ENCODE measurements around the gene ARRB2.
"Not testable (repeated sequence)": the region's sequence is repeated elsewhere in the genome, so short reads cannot be mapped to it uniquely, and the experiment has no call there.

ARRB2 gene

DNA sequence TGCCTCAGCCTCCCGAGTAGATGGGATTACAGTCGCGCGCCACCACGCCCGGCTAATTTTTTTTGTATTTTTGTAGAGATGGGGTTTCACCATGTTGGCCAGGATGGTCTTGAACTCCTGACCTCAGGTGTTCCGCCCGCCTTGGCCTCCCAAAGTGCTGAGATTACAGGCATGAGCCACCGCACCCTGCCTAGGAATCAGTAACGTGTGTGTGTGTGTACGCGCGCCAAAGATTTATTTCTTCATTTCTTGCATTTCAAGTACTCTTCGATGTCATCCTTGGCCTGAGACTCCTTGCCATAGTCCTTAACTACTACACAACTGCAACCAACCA is 5.9 kb upstream of the ARRB2 start:
- not testable (repeated sequence) for DNase-seq

- no peak for DNase-seq
Observed at GRCh38 chr17:4704991-4705390, 5.4 kb upstream of the ARRB2 start.

- DNase-seq = no peak
Observed at GRCh38 chr17:4706121-4706520, 4.3 kb upstream of the ARRB2 start.

GRCh38 chr17:4708436-4708835 is 2.0 kb upstream of the ARRB2 start:
- DNase-seq = peak; percentile 44

DNA sequence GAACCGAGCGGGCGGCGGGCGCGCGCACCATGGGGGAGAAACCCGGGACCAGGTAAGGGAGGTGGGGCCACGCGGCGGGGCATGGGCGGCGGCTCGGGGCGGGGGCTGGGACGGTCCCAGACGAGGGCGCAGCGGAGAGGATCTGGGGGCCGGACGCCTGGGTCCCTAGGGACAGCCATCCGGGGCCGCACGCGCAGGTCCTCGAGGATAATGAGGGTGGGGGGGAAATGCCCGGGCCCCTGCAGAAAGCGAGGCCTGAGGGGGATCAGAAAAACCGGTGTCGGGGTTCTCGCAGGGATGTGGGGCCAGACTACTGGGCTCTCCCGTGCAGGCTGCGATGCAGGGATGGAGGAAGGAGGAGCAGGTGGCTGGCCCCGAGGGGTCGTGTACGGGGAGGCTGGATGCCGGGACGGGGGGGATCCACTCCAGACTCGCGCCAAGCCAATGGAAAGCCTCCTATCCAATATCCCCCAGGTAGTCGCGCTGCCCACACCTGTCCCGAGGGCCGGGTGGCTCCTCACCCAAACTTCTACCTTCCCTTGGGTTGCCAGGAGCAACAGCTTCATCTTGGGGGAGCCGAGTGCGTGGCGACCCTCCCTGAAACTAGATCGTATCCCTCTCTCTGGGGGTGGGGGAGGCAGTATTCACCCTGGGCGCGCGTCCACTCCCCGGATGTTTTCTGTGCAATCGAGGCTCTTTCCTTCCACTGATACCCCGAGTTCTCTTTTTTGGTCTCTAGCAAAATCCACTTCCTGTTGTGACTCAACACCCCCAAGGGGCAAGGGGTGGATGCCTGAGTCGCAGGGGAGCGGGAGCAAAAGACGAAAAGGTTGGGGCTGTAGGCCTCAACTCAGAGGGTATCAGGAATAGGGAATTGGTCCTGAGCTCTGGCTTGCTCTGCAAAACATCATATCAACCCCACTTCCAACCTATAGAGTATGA is 532 bp downstream of the ARRB2 start:
- peak; percentile 47 for DNase-seq

DNA sequence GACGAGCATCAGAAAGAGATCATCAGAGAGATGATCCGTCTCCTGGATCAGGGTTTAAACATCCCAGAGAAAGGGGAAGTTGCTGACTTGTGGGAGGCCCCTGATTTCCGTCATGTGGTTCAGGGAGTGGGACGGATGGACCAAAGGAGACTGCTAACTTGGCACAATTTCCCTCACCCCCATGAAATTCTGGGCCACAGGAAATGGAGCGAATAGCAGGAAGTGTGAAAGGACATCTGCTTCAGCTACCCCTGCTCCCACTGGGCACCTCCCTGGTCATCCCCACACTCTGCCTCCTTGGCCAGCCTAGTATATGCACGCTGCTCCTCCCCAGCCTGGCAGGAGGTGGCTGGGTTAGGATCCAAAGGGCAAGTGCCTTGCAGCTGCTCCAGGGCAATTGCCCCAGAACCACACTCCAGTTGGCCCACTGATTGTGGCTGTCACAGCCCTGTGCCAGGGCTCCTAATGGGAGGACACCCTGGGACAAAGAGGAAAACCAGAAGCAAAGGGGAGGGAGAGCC is 1.3 kb downstream of the ARRB2 start:
- DNase-seq = no peak

- DNase-seq = no peak
Observed at GRCh38 chr17:4712526-4712925, 2.1 kb downstream of the ARRB2 start.

- not testable (repeated sequence) for DNase-seq
Observed at GRCh38 chr17:4714340-4715062, 4.1 kb downstream of the ARRB2 start.

- peak; percentile 50 for DNase-seq
Observed at GRCh38 chr17:4715063-4715744, 4.8 kb downstream of the ARRB2 start.

DNA sequence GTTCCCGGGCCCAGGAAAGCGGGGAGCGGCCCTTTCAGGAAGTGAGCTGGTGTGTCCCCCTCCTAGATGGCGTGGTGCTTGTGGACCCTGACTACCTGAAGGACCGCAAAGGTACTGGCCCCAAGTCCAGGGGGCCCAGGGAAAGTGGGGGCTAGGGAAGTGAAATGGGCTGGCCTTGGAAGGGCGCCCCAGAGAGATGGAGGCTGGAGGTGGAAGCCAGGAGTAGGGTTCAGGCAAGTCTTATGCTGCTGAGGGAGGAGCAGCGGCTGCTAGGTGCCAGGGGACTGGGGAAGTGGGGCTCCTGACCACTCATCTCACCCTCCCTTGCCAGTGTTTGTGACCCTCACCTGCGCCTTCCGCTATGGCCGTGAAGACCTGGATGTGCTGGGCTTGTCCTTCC is 5.6 kb downstream of the ARRB2 start:
- DNase-seq = no peak

- no peak for DNase-seq
Observed at GRCh38 chr17:4717791-4718190, 7.4 kb downstream of the ARRB2 start.

DNA sequence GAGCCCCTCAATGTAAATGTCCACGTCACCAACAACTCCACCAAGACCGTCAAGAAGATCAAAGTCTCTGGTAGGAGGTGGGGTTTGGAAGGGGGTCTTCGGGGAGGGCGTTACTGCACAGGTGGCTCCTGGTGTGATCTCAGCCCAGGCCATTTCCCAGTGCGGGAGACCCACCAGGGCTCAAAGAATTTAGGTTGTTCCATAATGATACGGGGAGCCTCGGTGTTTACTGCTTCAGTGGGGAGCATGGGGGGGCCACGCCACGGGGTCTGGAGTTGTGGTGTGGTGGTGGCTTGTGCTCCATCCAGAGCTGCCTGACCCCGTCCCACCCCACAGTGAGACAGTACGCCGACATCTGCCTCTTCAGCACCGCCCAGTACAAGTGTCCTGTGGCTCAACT is 7.8 kb downstream of the ARRB2 start:
- DNase-seq = no peak

GRCh38 chr17:4719146-4719545 is 8.7 kb downstream of the ARRB2 start:
- DNase-seq = no peak

GRCh38 chr17:4719684-4720221 is 9.3 kb downstream of the ARRB2 start:
- DNase-seq = no peak

DNA sequence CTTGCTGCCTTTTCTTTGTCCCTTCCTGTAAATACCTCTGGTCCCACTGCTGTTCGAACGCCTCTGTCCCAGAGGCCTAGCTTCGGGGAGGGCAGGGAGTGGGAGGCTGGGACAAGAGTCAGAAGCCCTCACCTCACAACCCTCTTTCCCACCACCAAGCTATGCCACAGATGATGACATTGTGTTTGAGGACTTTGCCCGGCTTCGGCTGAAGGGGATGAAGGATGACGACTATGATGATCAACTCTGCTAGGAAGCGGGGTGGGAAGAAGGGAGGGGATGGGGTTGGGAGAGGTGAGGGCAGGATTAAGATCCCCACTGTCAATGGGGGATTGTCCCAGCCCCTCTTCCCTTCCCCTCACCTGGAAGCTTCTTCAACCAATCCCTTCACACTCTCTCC is 10.4 kb downstream of the ARRB2 start:
- no peak for DNase-seq

GRCh38 chr17:4721203-4722135 is 11.0 kb downstream of the ARRB2 start:
- DNase-seq = no peak

DNA sequence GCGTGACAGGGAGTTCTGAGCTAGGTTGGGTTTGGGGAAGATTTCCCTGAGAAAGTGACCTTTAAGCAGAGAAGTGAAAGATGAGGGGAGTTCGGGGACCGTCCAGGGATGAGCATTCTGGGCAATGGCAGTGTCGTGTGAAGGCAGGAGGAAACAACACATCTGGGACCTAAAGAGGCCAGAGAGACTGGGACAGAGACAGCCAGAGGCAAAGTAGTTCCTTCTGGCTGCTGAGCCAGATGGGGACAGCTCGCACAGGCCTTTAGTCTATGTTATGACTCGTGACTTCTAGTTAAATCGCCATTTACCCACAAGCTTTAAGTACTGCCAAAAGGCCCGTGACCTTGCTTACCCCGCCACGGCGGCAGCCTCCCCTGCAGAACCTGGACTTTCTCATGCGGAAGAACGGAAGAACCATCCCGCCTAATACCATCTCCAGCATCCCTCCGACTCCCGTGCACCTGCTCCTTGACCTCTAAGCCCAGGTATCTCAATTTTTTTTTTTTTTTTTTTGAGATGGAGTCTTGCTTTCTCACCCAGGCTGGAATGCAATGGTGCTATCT is 12.3 kb downstream of the ARRB2 start:
- DNase-seq = no peak

GRCh38 chr17:4724650-4725049 is 14.2 kb downstream of the ARRB2 start:
- no peak for DNase-seq

GRCh38 chr17:4725646-4726310 is 15.3 kb downstream of the ARRB2 start:
- DNase-seq = no peak

GRCh38 chr17:4728124-4728523 is 17.7 kb downstream of the ARRB2 start:
- no peak for DNase-seq

DNA sequence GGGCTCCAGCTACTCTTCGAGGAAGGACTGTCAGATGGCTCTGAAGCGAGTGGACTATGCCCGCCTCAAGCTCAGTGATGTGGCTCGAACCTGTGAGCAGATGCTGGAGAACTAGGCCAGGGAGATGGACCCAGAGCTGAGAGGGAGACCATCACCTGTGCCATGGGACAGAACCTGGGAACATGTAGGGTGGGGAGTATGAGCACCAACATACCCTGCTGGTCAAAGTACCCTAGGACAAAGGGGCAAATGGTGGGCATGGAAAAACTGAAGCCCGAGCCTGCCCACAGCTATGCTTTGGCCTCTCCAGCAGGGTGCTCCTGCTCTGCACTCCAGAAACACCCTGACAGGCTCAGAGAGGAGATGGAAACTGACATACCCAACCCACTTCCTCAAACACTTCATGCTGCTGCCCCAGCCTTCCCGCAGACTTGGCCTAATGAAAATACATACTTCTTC is 22.7 kb downstream of the ARRB2 start:
- no peak for DNase-seq

All from activated naive CD4-positive, alpha-beta T cell treated with Interleukin-2 at 50 U/mL for 16 hours (primary cell).